Vagina (tissue), 2 donors: ENCODE results near the gene RASD1. TPM values are rescaled to one million over a fixed set of nuclear protein-coding genes. Genes with fewer than 3 reads are reported as not detected.

ENCODE experiments used
- DNase-seq, 2 donors: peaks; one replicate each; pipeline ENCODE4 v3.0.0-alpha.2; 2017; ENCODE audit errors: extremely low spot score in 2 of 2
- H3K27ac ChIP-seq: fragments of 200-600 bp; sonication (generic); one replicate; pipeline ENCODE4 v1.5.1; 2019
- H3K27me3 ChIP-seq: fragments of 200-600 bp; sonication (generic); one replicate; pipeline ENCODE4 v1.5.1; 2019
- H3K36me3 ChIP-seq, 2 donors: fragments of 200-600 bp; sonication (generic); one replicate each; pipeline ENCODE4 v1.5.1; 2017 to 2019
- H3K4me1 ChIP-seq: fragments of 200-600 bp; sonication (generic); one replicate; pipeline ENCODE4 v1.5.1; 2019
- H3K4me3 ChIP-seq, 2 donors: fragments of 200-600 bp; sonication (generic); 1 replicate in 1 of 2; 2 replicates in 1 of 2; pipeline ENCODE4 v1.5.1; 2016 to 2019
- H3K9me3 ChIP-seq: fragments of 200-600 bp; sonication (generic); one replicate; pipeline ENCODE4 v1.5.1; 2019
- CTCF ChIP-seq, 3 experiments: fragments of 450-650 bp in 2 of 3; fragments of 200-600 bp in 1 of 3; sonication (generic) in 1 of 3; IDR thresholded peaks; one replicate each; pipeline ENCODE4 v1.5.1; 2017 to 2019; ENCODE audit warnings: antibody characterized with exemption in 3 of 3, mild to moderate bottlenecking in 2 of 3, moderate library complexity in 2 of 3
- POLR2A ChIP-seq, 2 donors: fragments of 450-650 bp; IDR thresholded peaks; one replicate each; pipeline ENCODE4 v1.6.1; 2017; ENCODE audit warnings: antibody characterized with exemption in 2 of 2, mild to moderate bottlenecking in 2 of 2, moderate library complexity in 2 of 2
- POLR2AphosphoS5 ChIP-seq, 2 donors: sonication (generic); formaldehyde crosslinking; IDR thresholded peaks; one replicate each; pipeline ENCODE4 v1.9.0; 2017; ENCODE audit warnings: antibody characterized with exemption in 2 of 2, mild to moderate bottlenecking in 2 of 2, low read depth in 1 of 2; ENCODE audit not compliant: insufficient read depth in 1 of 2
- intact Hi-C: fragments of 100-400 bp; cut with DNase I; formaldehyde crosslinking; loops from one replicate; pipeline ENCODE4 v1.15.1; 2023
- total RNA-seq: library from RNA; depleted of rRNA; stranded (reverse); fragments of >200 nt; gene quantifications from one replicate; pipeline ENCODE4 v1.2.3, GENCODE V29; 2016

The RASD1 gene
- total RNA-seq, 1 donor from 2014 or later = 227 TPM

DNA sequence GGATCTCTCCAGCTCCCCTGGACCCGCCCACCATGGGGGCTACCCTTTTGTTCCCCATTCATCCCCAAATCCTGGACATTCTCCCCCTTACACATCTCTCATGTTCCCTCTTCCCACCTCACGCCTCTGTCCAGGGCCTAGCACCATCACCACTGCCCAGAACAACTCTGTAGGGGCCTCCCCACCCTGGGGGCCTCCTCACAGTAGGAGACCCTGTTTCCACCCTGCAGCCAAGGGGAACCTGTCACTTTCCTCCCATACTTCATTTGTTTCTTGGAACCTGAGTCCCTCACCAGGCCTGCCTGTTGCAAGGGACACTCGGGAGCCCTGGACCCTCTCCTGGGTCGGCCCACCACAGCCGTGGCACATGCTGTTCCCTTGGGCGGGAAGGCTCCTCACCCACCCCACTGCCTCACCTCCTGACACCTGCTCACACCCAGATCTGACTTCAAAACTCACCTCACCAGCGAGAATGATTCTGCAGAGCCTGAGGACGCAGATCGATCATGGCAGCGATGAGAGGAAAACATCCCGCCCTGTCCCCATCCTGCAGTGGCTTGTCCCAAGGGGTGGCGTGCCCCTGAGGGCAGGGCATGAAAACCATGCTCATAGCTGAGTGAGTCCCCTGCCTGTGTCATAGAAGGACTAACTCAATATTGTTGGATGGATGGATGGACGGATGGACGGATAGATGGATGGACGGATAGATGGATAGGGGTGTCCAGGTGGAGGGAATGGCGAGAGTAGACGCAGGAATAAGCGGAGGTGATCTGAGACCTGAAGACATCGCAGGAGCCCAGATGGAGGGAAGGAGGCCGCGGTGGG is 6.8 kb upstream of the RASD1 start:
- intact Hi-C loops = loop anchor here (10.0 kb wide), 1 partner anchor 142 kb away; no protein-coding TSS in a partner anchor
- TF ChIP-seq POLR2AphosphoS5 (IDR thresholded peaks at IDR 0.05; ENCODE audit: insufficient read depth in 1 of 2, low read depth in 1 of 2) = no peak
- no peak for TF ChIP-seq CTCF (IDR thresholded peaks at IDR 0.05)
- no peak for TF ChIP-seq POLR2A (IDR thresholded peaks at IDR 0.05)
- H3K9me3 ChIP-seq = no peaks in the 10 kb centered on the region
- no peaks in the 10 kb centered on the region for H3K27me3 ChIP-seq
- H3K4me3 ChIP-seq = no peak overlapping the region
- no peaks in the 10 kb centered on the region for H3K36me3 ChIP-seq
- no peaks in the 10 kb centered on the region for H3K4me1 ChIP-seq
- no peak for DNase-seq
- H3K27ac ChIP-seq = no peak overlapping the region

GRCh38 chr17:17500999-17501605 is 4.9 kb upstream of the RASD1 start:
- no peaks in the 10 kb centered on the region for H3K9me3 ChIP-seq
- DNase-seq = no peak
- no peaks in the 10 kb centered on the region for H3K27me3 ChIP-seq
- H3K36me3 ChIP-seq = no peaks in the 10 kb centered on the region
- intact Hi-C loops = loop anchor here (10.0 kb wide), 1 partner anchor 144 kb away; no protein-coding TSS in a partner anchor
- TF ChIP-seq POLR2AphosphoS5 (IDR thresholded peaks at IDR 0.05; ENCODE audit: insufficient read depth in 1 of 2, low read depth in 1 of 2) (no peak), CTCF (IDR thresholded peaks at IDR 0.05) (no peak)
- no peak overlapping the region for H3K4me3 ChIP-seq
- H3K4me1 ChIP-seq = peaks cover 9% of the 10 kb centered on the region
- H3K27ac ChIP-seq = no peak overlapping the region

DNA sequence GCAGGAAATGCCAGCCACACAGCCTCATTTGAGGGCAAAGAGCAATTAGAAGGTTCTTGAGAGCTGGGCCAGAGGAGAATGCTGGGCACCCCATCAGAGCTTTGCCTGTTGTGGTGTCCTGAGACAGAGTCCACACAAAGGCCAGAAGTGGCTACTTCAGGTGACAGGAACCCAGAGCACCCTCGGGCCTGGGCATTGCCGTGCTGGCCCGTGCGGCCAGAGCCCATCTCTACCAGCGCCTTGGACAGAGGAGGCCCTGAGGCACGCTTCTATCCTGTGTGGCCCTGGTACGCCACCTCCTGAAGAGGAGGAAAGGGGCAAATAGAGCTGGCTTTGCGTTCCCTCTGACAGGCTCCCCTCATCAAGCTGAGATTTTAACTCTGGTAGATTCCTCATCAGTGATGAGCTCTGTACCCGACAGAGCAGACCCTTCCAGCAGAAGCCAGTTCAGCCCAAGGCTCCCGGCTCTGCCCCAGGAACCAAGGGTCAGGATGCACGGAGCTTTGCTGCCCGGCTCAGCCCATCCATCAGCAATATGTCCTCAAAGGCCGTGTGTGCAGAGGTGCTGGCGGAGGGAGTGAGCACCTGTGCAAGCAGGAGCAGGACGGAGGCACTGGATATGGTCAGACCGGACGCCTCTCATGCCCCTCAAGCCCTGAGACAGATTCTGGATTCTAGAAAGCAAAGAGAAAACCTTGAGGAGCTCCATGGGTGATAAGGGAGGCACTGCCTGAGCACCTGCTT is 3.4 kb upstream of the RASD1 start:
- Histone ChIP-seq H3K9me3 (no peaks in the 10 kb centered on the region), H3K4me1 (peaks cover 24% of the 10 kb centered on the region), H3K27me3 (no peaks in the 10 kb centered on the region), H3K4me3 (no peak overlapping the region), H3K27ac (no peak overlapping the region), H3K36me3 (no peaks in the 10 kb centered on the region)
- no peak for TF ChIP-seq POLR2AphosphoS5 (IDR thresholded peaks at IDR 0.05; ENCODE audit: insufficient read depth in 1 of 2, low read depth in 1 of 2)
- no peak for TF ChIP-seq CTCF (IDR thresholded peaks at IDR 0.05)
- no peak for TF ChIP-seq POLR2A (IDR thresholded peaks at IDR 0.05)
- intact Hi-C loops = loop anchor here (5.0 to 10.0 kb wide), 3 partner anchors 115 to 145 kb away; no protein-coding TSS in a partner anchor
- no peak for DNase-seq

DNA sequence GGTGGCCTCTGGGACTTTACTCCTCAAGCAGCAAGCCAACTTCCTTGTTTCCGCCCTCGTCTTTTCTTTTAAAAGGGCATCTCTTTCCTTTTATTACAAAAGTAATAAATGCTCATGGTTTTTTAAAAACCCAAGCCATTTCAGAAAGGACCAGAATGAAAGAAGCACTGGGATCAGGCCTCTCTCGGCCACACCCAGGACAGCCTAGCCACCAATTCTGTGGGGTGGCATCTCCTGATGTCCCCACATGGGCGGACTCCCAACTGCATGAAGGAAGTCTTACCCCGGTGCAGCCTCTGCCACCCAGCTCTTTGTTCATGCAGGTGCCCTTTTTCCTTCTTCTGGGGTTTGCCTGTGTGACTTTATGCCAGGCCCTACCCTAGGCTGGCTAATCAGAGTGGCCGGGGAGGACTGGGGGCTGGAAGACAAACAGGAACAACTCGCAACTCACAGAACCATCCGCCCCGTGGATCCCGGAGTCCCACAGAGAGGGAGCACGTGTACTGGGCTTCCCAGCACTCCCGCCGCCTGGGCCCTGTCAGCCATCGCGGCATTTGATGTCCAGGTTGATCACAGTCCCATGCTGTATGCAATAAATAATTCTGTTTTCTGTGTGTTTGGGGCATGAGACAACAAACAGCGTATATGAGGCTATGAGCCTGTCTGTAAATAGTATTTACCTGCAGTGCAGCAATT is 2.6 kb upstream of the RASD1 start:
- DNase-seq = no peak
- Histone ChIP-seq H3K4me3 (no peak overlapping the region), H3K27ac (no peak overlapping the region), H3K27me3 (no peaks in the 10 kb centered on the region), H3K9me3 (no peaks in the 10 kb centered on the region), H3K4me1 (peaks cover 29% of the 10 kb centered on the region), H3K36me3 (no peaks in the 10 kb centered on the region)
- intact Hi-C loops = loop anchor here (5.0 to 10.0 kb wide), 2 partner anchors 116 to 141 kb away; no protein-coding TSS in a partner anchor
- TF ChIP-seq POLR2AphosphoS5 (IDR thresholded peaks at IDR 0.05; ENCODE audit: insufficient read depth in 1 of 2, low read depth in 1 of 2) (no peak), POLR2A (IDR thresholded peaks at IDR 0.05) (no peak), CTCF (IDR thresholded peaks at IDR 0.05) (no peak)
